ENCODE measurements around the gene PLOD3. TPM values are rescaled to one million over a fixed set of nuclear protein-coding genes. Genes with fewer than 3 reads are reported as not detected.

The PLOD3 gene
- total and polyA plus RNA-seq, 9 of the 15 experiments (the other 6 are each of a cell fraction or from before 2014, with no cell fraction given): 2.8 to 101 (median 30.9) TPM

GRCh38 chr7:101162551-101163278, 54.7 kb downstream of the PLOD3 start (continued):
- TF ChIP-seq HDAC3 (IDR thresholded peaks at IDR 0.05; ENCODE audit: borderline replicate concordance, partially characterized antibody) (no peak), MXI1 (IDR thresholded peaks at IDR 0.05; ENCODE audit: low read depth, low read length) (0 out of 2 replicates have a peak, but pooled peaks have one; percentile 30), PHB (CRISPR knock-in tag; IDR thresholded peaks at IDR 0.05) (no peak), FOXO4 (CRISPR knock-in tag; IDR thresholded peaks at IDR 0.05) (no peak), CGGBP1 (CRISPR knock-in tag; IDR thresholded peaks at IDR 0.05) (no peak), STAG1 (CRISPR knock-in tag; IDR thresholded peaks at IDR 0.05; ENCODE audit: borderline replicate concordance) (no peak), ZNF740 (CRISPR knock-in tag; IDR thresholded peaks at IDR 0.05) (no peak), ZNF740 (tag; IDR thresholded peaks at IDR 0.05) (no peak), ZNF398 (CRISPR knock-in tag; IDR thresholded peaks at IDR 0.05) (no peak), NBN (IDR thresholded peaks at IDR 0.05; ENCODE audit: low read depth) (no peak), FUS (optimal IDR thresholded peaks at IDR 0.05; ENCODE audit: low read depth, low read length) (no peak), RAD51 (IDR thresholded peaks at IDR 0.05; ENCODE audit: borderline replicate concordance, low read depth) (no peak), CBFA2T2 (conservative IDR thresholded peaks at IDR 0.05) (no peak), ZNF12 (CRISPR knock-in tag; IDR thresholded peaks at IDR 0.05) (no peak), C11orf30 (IDR thresholded peaks at IDR 0.05; ENCODE audit: low read depth) (no peak), RNF2 (IDR thresholded peaks at IDR 0.05) (peak; percentile 66; the same call in 1 of the 2 replicates), GABPB1 (CRISPR knock-in tag; IDR thresholded peaks at IDR 0.05) (peak; percentile 46), NR0B1 (IDR thresholded peaks at IDR 0.05; ENCODE audit: partially characterized antibody) (no peak), TCF3 (CRISPR knock-in tag; IDR thresholded peaks at IDR 0.05) (no peak), POLR2G (IDR thresholded peaks at IDR 0.05; ENCODE audit: low read depth, low read length) (peak; percentile 72), TEAD1 (CRISPR knock-in tag; IDR thresholded peaks at IDR 0.05) (no peak; a peak in 1 of 4 replicates), MAFK (IDR thresholded peaks at IDR 0.05; ENCODE audit: low read length) (no peak), PKNOX1 (IDR thresholded peaks at IDR 0.05) (no peak)

All from K562 (cell line).